IPS DF 4.7 (cell line): Measurements from ENCODE around the gene C17orf78.
"Not testable (repeated sequence)": the region's sequence is repeated elsewhere in the genome, so short reads cannot be mapped to it uniquely, and the experiment has no call there.

Experiments
- DNase-seq: peaks from one replicate; pipeline ENCODE4 v3.0.0-alpha.2; 2013; ENCODE audit warnings: low spot score; ENCODE audit errors: extremely low read depth

Gene C17orf78

GRCh38 chr17:37385474-37385990, 9.7 kb downstream of the C17orf78 start:
- no peak for DNase-seq

- no peak for DNase-seq
Measured at GRCh38 chr17:37386462-37386861, 10.7 kb downstream of the C17orf78 start.

GRCh38 chr17:37388266-37388665, 12.5 kb downstream of the C17orf78 start:
- no peak for DNase-seq

DNA sequence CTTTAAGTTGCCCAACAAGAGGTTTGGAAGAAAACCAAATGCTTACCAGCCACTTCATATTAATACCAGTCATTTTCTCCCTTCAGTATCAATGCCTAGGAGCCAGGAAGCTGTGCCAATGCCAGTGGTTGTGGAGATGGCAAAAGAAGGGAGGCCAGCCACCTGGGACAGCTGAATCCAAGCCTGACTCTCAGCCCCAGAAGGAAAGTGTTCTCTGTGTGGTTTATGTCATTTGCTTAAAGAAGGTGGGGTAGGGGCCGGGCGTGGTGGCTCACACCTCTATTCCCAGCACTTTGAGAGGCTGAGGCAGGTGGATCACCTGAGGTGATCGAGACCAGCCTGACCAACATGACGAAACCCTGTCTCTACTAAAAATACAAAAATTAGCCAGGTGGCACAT, 13.4 kb downstream of the C17orf78 start:
- no peak for DNase-seq

- DNase-seq: no peak
Measured at GRCh38 chr17:37391146-37391545, 15.4 kb downstream of the C17orf78 start.

- DNase-seq: no peak
Measured at GRCh38 chr17:37392024-37392590, 16.3 kb downstream of the C17orf78 start.

DNA sequence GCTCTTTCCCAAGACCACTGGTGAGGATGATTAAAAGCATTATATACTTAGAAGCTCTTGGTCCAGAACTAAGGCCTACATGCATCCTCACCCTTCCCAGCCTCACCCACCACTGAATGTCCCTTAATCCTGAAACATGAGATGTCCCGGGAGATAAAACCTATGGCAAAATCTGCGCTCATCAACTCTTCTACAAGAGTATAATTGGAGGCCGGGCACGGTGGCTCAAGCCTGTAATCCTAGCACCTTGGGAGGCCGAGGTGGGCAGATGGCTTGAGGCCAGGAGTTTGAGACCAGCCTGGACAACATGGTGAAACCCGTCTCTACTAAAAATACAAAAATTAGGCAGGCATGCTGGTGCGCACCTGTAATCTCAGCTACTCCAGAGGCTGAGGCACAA, 17.6 kb downstream of the C17orf78 start:
- DNase-seq: no peak

DNA sequence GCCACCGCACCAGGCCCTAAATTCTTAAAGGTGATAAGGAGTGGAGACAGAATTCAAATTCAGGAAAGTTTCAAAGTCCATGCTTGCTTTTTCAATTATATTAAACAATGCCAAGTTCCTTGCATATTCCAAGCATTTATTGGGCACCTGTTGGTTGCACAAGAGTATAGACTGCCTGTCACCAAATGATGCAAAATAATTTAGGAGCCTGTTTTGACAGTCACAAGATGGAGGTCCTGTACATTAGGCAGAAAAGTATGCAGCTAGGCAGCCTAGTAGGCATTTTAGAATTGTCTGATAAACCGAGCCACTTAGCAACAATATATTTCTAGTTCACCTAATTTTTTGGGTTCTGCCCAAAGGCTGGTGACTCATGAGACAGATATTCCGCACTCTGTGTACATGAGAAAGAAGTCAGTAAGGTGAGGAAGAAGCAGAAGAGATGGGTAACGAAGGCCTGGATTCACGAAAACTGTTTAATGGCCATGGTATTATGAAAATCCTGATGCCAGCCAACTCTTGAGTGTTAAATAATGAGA, 23.5 kb downstream of the C17orf78 start:
- no peak for DNase-seq

DNA sequence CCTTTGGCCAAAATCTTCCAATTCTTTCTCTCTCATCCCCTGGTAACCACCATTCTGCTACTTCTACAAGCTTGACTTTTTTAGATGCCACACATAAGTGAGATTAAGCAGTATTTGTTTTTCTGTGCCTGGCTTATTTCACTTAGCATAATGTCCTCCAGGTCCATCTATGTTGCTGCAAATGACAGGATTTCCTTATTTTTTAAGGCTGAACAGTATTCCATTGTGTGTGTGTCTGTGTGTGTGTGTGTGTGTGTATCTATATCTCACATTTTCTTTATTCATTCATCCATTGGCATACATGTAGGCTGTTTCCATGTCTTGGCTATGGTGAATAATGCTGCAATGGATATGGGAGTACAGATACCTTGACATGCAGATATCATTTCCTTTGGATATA, 24.7 kb downstream of the C17orf78 start:
- DNase-seq: no peak

DNA sequence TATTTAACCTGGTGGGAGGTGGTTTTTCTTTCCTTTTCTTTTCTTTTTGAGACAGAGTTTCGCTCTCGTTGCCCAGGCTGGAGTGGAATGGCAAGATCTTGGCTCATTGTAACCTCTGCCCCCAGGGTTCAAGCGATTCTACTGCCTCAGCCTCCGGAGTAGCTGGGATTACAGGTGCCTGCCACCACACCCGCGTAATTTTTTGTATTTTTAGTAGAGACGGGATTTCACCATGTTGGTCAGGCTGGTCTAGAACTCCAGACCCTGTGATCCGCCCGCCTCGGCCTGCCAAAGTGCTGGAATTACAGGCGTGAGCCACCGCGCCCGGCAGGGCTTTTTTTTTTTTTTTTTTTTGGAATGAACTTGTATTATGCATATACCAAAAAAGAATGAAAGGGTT, 29.7 kb downstream of the C17orf78 start:
- not testable (repeated sequence) for DNase-seq

DNA sequence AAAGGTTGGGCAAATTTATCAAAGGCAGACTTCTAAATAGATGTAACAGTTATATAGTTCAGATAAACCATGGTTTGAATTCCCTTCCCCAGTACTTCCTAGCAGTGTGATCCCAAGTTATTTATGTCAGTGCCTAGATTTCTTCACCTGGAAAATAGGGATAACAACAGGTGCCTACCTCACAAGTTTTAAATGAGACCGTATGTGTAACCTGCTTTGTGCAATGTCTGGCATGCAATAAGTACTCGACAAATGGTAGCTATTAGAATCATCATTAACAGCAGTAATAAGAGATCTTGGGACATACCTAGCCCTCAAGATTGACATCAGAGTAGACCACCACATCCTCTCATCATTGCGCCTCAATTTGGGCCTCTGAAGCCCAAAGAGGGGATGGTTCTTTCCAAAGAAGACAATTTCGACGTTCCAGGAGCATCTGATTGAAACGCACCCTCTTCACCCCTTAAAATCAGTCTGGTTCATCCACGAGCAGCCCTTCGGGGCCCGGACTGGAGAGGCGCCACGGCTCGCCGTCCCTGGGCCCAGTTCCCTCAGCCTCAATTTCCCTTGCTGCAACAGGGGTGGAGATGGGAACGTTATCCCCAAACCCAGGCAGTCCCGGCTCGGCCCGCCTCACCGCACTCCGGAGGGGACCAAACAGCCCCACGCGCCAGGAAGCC, 30.3 kb downstream of the C17orf78 start:
- no peak for DNase-seq

GRCh38 chr17:37406635-37407461, 31.1 kb downstream of the C17orf78 start, which contains the start of the genes ACACA and TADA2A:
TSS of gene ACACA (minus strand) at chr17:37406836. CDS start at chr17:37406299, 537 bp downstream.
TSS of gene TADA2A (plus strand) at chr17:37406886. CDS start at chr17:37411366, 4,480 bp downstream.
- no peak for DNase-seq

DNA sequence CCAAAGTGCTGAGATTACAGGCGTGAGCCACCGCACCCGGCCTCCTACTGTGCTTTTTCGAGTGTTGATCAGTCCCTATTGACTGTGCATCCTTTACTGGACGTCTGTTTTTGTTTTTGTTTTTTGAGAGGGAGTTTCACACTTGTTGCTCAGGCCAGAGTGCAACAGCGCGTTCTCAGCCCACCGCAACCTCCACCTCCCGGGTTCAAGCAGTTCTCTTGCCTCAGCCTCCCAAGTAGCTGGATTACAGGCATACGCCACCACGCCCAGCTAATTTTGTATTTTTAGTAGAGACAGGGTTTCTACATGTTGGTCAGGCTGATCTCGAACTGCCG, 32.3 kb downstream of the C17orf78 start:
- not testable (repeated sequence) for DNase-seq

DNA sequence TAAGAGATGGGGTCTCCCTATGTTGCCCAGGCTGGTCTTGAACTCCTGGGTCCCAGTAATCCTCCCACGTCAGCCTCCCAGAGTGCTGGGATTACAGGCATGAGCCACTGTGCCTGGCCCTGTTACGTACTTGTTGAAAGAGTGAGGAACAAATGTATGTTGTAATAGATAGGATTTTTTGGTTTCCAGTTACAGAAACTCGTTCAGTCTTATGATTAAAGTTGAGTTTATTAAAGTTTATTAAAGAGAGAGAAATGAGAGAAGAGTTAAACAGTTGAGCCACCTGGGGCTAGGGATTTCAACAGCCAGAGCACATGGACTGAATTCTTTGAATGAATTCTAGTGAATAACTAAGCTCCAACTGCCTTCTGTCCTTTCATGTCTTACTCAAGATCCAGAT, 34.6 kb downstream of the C17orf78 start:
- no peak for DNase-seq

DNA sequence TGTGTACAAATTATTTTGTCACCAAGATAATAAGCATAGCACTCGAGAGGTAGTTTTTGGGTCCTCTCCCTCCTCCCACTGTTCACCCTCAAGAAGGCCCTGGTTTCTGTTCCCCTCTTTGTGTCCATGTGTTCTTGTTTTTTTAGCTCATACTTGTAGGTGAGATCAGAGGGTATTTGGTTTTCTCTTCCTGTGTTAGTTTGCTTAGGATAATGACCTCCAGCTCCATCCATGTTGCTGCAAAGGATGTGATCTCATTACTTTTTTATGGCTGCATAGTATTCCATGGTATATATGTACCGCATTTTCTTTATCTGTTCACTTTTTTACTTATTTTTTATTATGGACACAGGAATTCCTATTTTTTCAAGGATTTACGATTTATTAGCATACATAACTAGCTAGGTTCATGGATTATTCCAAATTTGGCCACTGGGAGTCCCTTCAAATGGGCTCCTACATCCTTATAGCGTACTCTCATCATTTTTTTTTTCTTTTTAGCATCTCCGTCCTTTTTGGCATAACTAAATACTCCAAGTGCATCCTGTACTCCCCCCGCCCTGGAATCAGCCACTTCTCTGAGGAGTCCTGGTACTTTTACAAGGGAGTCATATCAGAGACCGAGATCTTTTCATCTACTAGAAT, 38.2 kb downstream of the C17orf78 start:
- DNase-seq: no peak

DNA sequence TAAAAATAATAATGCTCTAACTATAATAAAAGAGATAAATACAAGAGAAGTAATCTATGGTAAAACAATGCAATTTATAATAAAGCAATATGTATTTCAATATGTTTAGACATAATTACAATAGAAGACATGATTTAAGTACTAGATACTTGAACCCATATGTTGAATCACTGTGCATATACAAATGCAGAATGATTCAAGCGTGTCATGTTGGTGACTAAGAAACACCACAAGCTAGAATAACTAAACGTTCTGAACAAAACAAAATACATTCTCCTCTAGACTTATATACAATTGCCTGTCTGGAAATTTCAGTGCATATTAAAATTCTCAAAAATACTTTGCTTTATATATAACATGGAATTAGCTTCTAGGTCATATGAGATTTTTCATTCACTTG, 42.1 kb downstream of the C17orf78 start:
- no peak for DNase-seq

GRCh38 chr17:37422971-37423625, 47.3 kb downstream of the C17orf78 start:
- no peak for DNase-seq

DNA sequence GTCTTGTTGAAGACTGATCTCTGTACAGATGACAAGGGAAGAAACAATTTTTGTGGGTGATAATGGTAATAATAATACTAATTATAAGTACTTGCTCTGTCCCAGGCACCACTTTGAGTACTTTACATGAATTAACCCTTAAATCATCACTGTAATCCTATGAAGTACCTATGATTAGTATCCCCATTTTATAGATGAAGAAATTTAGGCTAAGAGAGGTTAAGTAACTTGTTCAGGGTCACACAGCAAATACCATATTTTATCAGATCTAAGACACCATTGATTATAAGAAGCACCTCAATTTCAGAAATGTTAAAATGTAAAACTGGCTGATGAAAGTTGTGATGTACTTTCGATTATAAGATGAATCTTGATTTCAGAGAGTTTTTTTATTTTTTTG, 49.5 kb downstream of the C17orf78 start:
- no peak for DNase-seq

- DNase-seq: no peak
Measured at GRCh38 chr17:37429039-37429438, 53.3 kb downstream of the C17orf78 start.

GRCh38 chr17:37429453-37429852, 53.7 kb downstream of the C17orf78 start:
- no peak for DNase-seq

DNA sequence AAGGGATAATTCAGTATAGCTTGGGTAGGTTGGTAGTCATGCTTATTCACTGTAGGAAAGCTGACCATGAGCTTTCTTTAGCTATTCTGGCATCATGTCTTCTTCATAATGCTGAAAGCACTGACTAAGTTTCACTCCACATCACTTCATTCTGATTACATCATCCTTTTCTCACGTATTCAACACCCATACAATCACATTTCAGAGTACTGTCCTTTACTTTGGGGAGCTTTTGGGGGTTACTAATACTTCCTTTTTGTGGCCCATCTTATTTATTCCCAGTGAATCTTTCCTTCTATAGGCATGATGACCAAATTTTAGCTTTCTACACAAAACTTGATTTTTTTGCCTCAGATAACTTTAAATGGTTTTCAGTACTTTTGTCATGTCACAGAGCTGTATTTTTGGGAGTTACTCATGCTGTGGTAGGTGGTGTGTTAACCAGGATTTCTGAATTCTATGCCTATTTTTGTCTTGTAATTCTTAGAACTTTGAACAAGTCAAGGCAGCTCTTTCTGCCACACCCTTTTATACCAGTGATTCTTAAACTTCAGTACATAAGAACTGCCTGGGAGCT, 54.4 kb downstream of the C17orf78 start:
- DNase-seq: no peak
